RCC 7860 (cell line): Measurements from ENCODE around the gene NECTIN2.
A peak's percentile ranks its signal among the peaks of the same experiment; 100 is the strongest.

Source experiments
- DNase-seq: peaks from one replicate; pipeline ENCODE4 v3.0.0-alpha.2; 2015; ENCODE audit warnings: low spot score
- FAIRE-seq: peaks from 2 replicates; lab custom pipeline; 2012; peaks lifted over from hg19 to GRCh38; lab: Jason Lieb, UNC

NECTIN2 gene

GRCh38 chr19:44845612-44846454 is at the start of gene NECTIN2:
NECTIN2 (plus strand) TSS chr19:44846297; CDS start chr19:44846526, 229 bp downstream.
- peak; percentile 22 for FAIRE-seq
- peak; percentile 93 for DNase-seq

- no peak for FAIRE-seq
Measured at GRCh38 chr19:44796701-44797115, 49.4 kb upstream of the NECTIN2 start.

GRCh38 chr19:44799627-44800346 is 46.3 kb upstream of the NECTIN2 start:
- DNase-seq = no peak
- no peak for FAIRE-seq

More at GRCh38 chr19:44796701-44797115, 49.4 kb upstream of the NECTIN2 start:
- DNase-seq = no peak

DNA sequence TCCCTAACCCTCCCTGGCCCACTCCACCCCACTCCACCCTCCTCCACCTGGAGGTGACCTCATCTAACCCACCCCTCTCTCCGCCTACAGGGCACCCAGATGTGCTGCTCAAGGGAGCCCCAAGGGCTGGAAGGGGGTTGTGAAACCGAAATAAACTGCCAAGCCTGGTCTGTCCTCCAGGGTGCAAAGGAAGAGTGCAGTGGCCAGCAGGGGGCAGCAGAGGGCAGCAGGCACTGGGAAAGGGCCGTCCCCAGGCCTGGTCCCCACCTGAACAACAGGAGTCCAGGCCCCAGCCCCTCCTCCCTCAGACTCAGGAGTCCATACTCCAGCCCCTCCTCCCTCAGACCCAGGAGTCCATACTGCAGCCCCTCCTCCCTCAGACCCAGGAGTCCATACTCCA is 45.6 kb upstream of the NECTIN2 start:
- peak; percentile 25 for DNase-seq
- no peak for FAIRE-seq

GRCh38 chr19:44803442-44804428 is 42.4 kb upstream of the NECTIN2 start:
- DNase-seq (no peak), FAIRE-seq (no peak)

GRCh38 chr19:44806291-44806690 is 39.8 kb upstream of the NECTIN2 start:
- DNase-seq (no peak), FAIRE-seq (no peak)

- no peak for FAIRE-seq
- no peak for DNase-seq
Measured at GRCh38 chr19:44807162-44807561, 38.9 kb upstream of the NECTIN2 start.

- no peak for FAIRE-seq
Measured at GRCh38 chr19:44807652-44808462, 38.2 kb upstream of the NECTIN2 start.

GRCh38 chr19:44808463-44809371 is 37.4 kb upstream of the NECTIN2 start, which contains the start of gene BCAM:
BCAM (plus strand) TSS chr19:44809103; CDS start chr19:44809125, 22 bp downstream.
- FAIRE-seq (no peak), DNase-seq (no peak)

More at GRCh38 chr19:44807652-44808462, 38.2 kb upstream of the NECTIN2 start:
- peak; percentile 13 for DNase-seq

DNA sequence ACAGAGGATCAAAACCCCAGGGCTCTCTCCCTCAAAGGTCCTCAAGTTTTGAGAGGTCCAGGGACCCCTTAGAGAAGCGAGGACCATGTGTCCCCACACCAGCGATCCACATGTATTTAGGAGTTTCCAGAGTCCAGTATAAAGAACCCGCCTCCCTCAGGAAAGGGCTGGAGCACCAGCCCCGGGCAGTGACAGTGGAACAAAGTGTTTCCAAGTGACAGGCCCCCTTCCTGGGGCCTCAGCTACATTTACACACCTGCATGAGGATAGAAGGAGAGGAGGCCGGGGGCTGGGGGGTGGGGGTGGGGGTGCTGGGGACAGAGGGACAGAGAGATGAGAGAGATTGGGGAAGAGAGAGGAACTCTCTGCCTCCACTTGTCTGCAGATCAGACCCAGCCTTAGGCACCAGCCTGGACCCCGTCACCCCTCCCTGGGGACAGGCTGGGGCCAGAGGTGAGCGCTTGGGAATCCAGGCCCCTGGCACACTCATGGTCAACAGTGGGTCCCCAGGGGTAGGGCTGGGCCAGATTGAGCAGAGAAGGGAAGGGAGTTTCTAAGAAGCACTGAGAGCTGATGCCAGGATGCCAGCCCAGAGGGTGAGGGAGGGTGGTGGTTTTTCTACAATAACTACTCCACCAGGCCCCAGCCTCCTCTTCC is 36.4 kb upstream of the NECTIN2 start:
- FAIRE-seq (no peak), DNase-seq (no peak)

DNA sequence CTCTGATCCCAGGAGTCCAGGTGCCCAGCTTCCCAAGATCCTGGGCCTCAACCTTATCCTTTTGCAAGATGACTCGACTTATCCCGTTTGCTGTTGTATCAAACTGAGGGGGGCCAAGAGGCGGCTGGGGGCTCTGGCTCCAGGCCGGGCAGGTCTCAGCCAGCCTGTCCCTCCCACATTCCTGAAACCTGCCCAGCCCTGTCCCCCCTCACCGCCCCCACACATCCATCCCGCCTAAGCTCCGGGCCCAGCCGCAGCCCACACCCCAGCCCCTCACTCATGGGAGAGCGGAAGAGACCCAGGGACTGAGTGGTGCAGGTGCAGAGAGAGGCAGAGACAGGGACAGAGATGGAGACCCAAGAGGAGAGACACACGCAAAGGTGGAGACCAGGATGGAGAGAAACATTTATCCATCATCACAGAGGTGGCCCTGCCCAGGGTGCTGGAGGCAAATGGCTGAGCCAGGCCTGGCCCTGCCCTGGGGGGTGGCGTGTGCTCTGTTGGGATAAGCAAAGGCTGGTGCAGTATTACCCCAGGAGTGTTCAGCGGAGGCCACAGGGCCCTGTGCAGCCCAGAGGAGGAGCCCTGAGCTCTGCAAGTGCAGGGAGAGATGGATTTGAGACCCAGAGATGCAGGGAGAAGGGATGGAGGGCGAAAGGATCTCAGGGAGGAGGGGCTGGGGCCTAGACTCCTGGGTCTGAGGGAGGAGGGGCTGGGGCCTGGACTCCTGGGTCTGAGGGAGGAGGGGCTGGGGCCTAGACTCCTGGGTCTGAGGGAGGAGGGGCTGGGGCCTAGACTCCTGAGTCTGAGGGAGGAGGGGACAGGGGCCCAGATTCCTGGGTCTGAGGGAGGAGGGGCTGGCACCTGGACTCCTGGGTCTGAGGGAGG is 35.6 kb upstream of the NECTIN2 start:
- FAIRE-seq (no peak), DNase-seq (no peak)

GRCh38 chr19:44811122-44811419 is 35.0 kb upstream of the NECTIN2 start:
- FAIRE-seq (no peak), DNase-seq (no peak)

GRCh38 chr19:44812142-44812718 is 33.9 kb upstream of the NECTIN2 start:
- FAIRE-seq = no peak
- DNase-seq = no peak

DNA sequence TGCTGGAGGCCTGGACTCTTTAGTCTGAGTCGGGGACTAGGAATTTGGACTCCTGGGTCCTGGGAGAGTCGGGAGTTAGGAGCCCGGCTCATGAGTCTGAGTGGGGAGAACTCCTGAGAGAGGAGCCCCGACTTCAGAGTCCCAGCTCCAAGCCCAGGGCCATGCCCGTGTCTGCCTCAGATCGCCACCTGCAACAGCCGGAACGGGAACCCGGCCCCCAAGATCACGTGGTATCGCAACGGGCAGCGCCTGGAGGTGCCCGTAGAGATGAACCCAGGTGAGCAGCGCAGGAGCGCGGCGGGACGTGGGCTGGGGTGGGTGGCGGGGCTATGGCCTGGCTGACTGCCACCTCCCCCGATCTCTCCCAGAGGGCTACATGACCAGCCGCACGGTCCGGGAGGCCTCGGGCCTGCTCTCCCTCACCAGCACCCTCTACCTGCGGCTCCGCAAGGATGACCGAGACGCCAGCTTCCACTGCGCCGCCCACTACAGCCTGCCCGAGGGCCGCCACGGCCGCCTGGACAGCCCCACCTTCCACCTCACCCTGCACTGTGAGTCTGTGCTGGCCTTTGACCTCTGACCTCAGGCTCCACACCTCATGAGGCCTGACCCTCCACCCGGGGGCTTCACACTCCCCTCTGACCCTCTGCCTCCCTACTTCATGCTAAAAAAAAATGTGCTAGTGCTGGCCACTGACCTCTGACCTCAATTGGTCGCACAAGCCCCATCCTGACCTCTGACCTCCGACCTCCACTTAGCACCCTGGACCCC is 32.8 kb upstream of the NECTIN2 start:
- no peak for DNase-seq
- no peak for FAIRE-seq

GRCh38 chr19:44813841-44814470 is 32.1 kb upstream of the NECTIN2 start:
- FAIRE-seq = no peak
- DNase-seq = no peak

DNA sequence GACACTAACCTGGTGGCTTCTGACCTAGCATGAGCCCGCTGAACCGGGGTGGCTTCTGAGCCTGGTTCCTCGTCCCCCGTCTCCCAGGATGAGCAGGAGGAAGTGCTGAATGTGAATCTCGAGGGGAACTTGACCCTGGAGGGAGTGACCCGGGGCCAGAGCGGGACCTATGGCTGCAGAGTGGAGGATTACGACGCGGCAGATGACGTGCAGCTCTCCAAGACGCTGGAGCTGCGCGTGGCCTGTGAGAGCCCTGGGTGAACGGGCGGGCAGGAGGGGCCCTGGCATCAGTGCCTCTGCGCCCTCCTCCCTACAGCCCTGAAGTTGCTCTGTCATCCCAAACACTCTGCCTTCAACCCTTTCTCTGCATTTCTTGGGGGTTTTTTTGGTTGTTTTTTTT is 31.6 kb upstream of the NECTIN2 start:
- DNase-seq = no peak
- FAIRE-seq = no peak
